Measurements from ENCODE around the gene NOL12. TPM values are rescaled to one million over a fixed set of nuclear protein-coding genes. Genes with fewer than 3 reads are reported as not detected.
A peak's percentile ranks its signal among the peaks of the same experiment; 100 is the strongest.

The NOL12 gene
- total RNA-seq, 1 experiment from 2014 or later: 70.5 TPM

DNA sequence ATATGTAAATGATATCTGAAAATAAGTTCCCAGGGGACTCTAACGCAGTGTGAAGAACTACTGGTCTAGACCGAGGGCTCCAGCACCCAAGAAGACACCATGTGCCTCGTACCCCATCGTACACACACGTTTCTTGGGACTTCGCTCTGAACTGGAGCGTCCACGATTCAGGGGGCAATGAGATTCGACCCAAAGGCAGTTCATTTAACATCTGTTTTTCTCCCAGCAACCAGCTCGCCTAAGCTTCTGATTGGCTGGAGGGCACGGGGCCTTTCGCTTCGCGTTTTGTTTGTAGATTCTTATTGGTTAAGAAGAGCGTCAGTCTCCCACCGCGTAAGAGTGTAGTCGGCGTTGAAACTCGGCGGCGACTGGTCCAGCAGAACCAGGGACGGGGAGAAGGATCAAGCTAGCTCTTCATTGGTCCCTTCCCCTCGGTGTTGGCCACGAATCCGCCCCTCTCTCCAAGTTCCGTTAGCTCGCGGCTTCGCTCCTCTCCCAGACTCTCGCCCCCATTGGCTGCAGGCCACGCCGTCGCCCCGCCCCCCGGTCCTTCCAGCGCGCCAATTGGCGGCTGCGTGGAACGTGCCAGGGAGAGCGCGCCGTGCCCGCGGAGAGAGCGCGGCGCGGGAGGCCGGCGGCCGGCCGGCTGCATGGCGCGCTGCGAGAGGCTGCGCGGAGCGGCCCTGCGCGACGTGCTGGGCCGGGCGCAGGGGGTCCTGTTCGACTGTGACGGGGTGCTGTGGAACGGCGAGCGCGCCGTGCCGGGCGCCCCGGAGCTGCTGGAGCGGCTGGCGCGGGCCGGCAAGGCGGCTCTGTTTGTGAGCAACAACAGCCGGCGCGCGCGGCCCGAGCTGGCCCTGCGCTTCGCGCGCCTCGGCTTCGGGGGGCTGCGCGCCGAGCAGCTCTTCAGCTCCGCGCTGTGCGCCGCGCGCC lies 27.7 kb upstream of the NOL12 start, which contains the start of gene PDXP:
PDXP (plus strand) TSS at position 591 of the 933 bp plus-strand sequence; CDS start at position 651, 60 bp downstream.
- in situ Hi-C loops (cut with HindIII; ENCODE audit: low pct_unique_long_range_greater_than_20kb, low sequenced_read_pairs): no loop called here
- DNase-seq (ENCODE audit: low read depth): peak; percentile 100

DNA sequence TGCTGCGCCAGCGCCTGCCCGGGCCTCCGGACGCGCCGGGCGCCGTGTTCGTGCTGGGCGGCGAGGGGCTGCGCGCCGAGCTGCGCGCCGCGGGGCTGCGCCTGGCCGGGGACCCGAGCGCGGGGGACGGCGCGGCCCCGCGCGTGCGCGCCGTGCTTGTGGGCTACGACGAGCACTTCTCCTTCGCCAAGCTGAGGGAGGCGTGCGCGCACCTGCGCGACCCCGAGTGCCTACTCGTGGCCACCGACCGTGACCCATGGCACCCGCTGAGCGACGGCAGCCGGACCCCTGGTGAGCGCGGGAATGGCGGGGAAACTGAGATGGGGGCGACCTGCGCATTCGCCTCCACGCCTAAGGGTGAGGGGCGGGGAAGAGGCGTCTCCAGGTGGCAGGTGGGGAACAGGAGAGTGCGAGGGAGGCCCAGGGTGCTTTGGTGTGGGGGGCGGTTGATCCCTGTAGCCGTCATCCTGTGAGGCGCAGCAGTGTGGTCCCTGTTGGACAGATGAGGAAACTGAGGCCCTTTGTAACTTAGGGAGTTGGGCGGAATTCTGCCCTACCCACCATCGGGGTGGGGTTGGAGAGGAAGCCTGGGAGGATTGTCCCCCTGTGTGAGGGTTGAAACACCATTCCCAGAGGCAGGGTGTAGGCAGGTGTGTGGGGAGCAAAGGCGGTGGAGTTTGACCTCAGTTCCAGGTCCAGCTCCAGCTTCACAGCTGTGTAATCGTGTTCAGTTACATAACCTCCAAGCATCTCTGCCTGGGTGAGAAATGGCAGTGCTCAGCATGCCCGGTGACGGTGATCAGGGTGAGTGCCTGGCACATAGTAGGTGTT lies 26.9 kb upstream of the NOL12 start:
- in situ Hi-C loops (cut with HindIII; ENCODE audit: low pct_unique_long_range_greater_than_20kb, low sequenced_read_pairs): no loop called here
- DNase-seq (ENCODE audit: low read depth): no peak

DNA sequence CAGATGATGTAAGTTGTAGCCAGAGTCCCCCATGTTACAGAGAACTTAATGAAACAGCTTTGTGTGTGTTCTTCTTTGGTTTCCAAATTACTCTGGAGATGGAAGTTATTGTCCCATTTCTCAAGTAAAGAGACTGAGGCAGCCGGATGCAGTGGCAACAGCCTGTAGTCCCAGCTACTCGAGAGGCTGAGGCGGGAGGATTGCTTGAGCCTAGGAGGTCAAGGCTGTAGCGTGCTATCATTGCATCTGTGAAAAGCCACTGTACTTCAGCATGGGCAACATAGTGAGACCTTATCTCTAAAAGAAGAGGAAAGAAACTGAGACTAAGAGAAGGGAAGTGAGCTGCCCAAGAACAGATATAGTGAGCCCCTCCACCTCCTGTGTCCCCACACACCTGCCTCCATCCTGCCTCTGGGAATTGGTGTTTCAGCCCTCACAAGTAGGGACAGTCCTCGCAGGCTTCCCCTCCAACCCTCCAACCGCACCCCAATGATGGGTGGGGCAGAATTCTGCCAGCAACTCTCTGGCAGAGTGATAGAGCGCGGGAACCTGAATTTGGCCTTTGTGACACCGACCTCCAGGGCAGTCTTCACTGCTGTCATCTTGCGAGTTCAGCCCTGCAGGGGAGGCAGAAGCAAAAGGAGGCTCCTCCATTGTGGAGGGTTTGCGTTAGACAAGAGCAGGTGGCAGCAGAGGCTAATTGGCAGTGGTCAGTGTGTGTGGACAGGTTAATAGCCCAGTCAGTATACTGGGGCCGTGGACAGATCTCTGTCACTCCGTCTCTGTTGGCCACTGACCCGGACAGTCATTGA lies 26.0 kb upstream of the NOL12 start:
- no peak for DNase-seq (ENCODE audit: low read depth)
- in situ Hi-C loops (cut with HindIII; ENCODE audit: low pct_unique_long_range_greater_than_20kb, low sequenced_read_pairs): no loop called here

DNA sequence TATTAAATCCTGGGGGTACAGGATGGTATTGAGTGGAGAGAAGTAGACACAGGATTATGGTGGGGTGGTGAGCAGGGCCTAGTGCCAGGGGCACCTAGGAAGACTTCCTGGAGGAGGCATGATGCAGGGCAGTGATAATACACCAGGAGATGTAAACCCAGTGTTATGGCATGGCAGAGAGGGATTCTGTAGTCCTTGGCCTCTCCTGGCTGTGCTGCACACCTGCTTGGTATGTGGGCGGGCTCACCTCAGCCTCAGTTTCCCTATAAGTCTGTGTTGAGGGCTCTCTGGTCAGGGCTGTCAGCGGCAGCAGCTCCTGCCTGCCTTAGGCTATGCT lies 25.5 kb upstream of the NOL12 start:
- in situ Hi-C loops (cut with HindIII; ENCODE audit: low pct_unique_long_range_greater_than_20kb, low sequenced_read_pairs): no loop called here
- DNase-seq (ENCODE audit: low read depth): no peak

DNA sequence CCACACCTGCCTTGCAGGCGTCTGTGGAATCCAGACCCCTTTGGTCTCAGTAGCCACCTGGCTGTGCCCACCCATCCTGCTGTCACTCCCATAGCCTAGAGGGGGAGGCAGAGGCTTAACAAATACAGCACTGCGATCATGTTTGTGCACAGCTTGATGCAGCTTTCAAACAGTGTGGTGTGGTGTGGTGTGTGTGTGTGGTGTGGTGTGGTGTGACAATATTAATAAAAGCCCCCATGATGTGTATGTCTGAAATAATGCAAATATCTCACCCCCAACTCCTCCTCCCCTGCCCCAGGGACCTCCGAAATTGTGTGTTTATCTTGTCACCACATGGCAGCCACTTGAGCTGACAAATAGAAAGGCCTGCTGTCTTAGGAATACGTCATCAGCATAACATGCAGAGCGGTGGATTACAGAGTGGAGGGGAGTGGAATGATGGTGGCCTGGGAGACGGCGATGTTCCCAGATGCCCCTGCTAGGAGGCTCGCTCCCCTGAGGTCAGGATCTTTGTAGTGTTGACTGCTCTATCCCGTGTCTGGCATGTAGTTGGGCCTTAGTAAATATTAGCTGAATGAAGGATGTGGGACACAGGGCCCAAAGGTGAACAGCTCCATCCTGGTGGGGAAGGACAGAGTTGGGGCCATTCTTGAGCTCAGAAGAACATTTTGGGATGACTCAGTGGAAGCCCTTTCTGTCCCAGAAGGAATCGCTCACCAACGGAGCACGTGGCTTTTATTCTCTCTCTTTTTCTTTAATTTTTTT lies 24.8 kb upstream of the NOL12 start:
- peak; percentile 71 for DNase-seq (ENCODE audit: low read depth)
- in situ Hi-C loops (cut with HindIII; ENCODE audit: low pct_unique_long_range_greater_than_20kb, low sequenced_read_pairs): no loop called here

DNA sequence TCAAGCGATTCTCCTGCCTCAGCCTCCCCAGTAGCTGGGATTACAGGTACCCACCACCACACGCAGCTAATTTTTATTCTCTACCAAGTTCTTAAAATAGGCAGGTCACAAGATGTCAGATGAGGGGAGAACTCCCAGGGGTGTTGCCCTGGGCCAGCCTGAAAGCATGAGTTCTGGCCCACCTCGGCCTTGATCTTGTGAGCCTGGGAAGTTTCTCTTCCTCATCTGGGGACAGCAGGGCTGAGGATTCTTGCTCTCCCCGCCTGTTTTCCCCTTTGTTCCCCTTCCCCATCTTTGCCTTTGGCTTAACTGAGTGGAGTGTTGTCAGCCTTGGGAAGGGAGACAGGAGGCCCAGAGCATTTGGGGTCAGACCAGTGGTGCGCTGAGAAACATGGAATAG lies 24.1 kb upstream of the NOL12 start:
- in situ Hi-C loops (cut with HindIII; ENCODE audit: low pct_unique_long_range_greater_than_20kb, low sequenced_read_pairs): no loop called here
- DNase-seq (ENCODE audit: low read depth): no peak

DNA sequence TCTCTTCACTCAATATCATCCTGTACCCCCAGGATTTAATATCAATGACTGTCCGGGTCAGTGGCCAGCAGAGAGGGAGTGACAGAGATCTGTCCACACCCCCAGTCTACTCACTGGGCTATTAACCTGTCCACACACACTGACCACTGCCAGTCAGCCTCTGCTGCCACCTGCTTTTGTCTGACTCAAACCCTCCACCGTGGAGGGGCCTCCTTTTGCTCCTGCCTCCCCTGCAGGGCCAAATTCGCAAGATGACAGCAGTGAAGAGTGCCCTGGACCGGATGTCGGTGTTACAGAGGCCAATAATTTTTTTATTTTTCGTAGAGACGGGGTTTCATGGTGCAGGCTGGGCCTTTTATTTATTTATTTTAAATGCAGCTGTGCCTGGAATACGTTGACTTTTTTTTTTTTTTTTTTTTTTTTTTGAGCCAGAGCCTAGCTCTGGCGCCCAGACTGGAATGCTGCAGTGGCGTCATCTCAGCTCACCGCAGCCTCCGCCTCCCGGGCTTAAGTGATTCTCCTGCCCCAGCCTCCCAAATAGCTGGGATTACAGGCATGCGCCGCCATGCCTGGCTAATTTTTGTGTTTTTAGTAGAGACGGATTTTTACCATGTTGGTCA lies 22.5 kb upstream of the NOL12 start:
- DNase-seq (ENCODE audit: low read depth): no peak
- in situ Hi-C loops (cut with HindIII; ENCODE audit: low pct_unique_long_range_greater_than_20kb, low sequenced_read_pairs): no loop called here

DNA sequence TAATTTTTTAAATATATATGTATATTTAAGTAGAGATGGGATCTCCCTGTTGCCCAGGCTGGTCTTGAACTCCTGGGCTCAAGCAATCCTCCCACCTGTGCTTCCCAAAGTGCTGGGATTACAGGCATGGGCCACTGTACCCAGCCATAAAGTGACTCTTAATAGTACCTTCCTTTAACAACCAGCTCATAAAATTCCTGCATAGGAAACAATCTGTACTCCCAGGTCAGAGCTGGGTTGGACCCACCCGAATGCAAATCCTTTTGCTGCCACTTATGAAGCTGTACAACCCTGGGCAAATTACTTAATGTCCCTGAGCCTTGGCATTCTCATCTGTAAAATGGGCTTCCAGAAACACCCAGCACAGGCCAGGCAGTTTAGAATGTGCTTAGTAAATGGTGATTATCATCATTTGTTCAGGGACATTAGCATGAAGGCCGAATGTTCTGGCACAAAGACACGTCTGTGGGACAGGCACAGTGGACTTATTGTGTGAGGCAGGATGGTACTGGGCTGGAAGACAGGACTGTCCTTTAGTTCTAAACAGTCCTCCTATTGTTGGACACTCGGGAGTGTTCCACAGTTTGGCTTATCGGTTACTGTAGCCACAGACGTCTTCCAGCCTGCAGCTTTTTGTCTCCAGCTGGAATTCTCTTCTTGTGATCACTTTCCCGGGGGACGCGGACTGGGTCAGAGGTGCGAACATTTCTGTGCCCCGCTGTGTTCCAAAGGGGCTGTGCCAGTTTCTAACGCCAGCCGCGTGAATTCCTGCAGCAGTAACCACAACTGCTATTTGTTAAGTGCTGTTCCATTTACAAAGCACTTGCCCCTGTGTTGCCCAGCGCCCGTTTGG lies 21.7 kb upstream of the NOL12 start:
- in situ Hi-C loops (cut with HindIII; ENCODE audit: low pct_unique_long_range_greater_than_20kb, low sequenced_read_pairs): no loop called here
- DNase-seq (ENCODE audit: low read depth): no peak

DNA sequence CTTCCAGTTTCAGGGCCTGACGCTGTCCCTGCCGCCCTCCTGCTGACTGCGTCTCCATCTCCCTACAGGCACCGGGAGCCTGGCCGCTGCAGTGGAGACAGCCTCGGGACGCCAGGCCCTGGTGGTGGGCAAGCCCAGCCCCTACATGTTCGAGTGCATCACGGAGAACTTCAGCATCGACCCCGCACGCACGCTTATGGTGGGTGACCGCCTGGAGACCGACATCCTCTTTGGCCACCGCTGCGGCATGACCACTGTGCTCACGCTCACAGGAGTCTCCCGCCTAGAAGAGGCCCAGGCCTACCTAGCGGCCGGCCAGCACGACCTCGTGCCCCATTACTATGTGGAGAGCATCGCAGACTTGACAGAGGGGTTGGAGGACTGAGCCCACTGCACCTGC lies 20.7 kb upstream of the NOL12 start:
- DNase-seq (ENCODE audit: low read depth): no peak
- in situ Hi-C loops (cut with HindIII; ENCODE audit: low pct_unique_long_range_greater_than_20kb, low sequenced_read_pairs): no loop called here

DNA sequence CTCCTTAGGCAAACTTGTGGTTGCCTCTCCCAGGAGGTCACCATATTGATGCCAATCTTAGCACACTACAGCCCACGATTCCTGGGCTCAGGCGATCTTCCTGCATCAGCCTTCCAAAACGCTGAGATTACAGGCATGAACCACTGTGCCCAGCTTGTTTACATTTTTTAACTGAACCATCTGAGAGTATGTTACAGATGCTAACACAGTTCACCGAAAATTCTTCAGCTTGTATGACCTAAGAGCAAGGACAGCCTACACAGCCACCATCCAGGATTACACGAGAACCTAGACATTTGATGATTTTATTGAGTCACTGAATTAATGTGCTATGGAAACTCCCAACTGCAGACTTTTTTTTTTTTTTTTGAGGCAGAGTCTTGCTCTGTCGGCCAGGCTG lies 16.6 kb upstream of the NOL12 start:
- in situ Hi-C loops (cut with HindIII; ENCODE audit: low pct_unique_long_range_greater_than_20kb, low sequenced_read_pairs): no loop called here
- peak; percentile 95 for DNase-seq (ENCODE audit: low read depth)

DNA sequence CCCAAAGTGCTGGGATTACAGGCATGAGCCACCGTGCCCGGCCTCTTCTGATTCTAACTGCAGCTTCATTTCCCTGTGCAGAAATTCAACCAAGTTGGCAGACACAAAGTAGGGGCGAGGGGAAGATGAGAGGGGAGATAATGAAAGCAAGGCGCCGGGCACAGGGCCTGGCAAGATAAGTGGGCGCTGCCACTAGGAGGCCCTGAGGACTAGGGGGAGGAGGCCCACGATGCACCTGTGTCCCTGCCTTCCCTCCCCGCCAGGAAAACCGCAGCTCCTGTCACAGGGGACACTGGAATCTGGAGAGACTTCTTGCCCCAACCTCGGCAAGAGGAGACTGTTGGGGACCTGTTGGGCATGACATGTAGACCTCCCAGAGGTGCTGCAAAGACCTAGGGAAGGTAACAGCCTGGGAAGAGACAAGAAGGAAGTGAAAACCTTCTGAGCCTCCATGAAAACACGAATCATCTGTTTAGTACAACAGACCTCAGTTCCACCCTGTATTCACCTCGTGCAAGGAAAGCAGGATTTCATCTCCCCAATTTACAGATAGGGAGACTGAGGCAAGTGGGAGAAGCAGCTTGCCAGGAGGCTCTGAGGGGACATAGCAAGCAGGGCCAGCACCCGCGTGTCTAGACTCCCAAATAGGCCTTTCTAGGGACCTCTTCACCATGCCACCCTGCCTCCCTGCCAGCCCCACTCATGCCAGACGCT lies 13.8 kb upstream of the NOL12 start:
- DNase-seq (ENCODE audit: low read depth): no peak
- in situ Hi-C loops (cut with HindIII; ENCODE audit: low pct_unique_long_range_greater_than_20kb, low sequenced_read_pairs): no loop called here

DNA sequence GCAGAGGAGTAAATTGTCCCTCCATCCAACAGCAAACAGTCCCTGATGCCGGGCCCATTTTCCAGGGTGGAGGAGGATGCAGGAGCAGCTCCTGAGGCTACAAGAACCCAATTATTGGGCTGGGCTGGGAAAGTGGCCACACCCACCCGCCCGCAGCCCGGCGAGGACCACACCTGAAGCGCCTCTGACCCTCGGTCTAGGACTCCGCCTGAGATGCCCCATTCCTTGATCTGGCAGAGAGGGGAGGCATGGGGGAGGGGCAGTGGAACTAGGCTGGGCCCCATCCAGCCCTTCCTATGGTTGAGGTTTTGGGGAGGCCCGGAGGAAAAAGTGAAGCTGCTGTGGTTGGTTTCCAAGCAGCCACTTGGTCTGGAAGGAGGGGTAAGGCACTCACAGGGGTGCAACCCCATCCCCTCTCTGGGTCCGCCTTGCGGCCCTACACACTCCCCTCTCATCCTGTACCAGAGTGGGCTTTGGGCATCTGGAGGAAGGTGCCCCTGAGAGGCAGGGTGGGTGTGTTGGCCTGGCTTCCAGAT lies 13.2 kb upstream of the NOL12 start:
- in situ Hi-C loops (cut with HindIII; ENCODE audit: low pct_unique_long_range_greater_than_20kb, low sequenced_read_pairs): no loop called here
- DNase-seq (ENCODE audit: low read depth): no peak

DNA sequence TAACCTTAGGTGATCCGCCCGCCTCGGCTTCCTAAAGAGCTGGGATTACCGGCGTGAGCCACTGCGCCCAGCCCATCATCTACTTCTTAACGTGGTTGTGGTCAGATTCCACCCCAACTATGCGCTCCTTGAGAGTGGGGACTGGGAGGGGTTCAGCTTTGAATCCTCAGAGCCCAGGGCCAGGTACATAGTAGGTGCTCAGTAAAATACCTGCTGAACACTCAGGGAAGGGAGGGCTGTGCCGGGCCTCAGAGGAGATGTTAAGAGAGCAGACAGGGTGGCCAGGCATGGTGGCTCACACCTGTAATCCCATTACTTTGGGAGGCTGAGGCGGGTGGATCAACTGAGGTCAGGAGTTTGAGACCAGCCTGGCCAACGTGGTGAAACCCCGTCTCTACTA lies 11.9 kb upstream of the NOL12 start:
- in situ Hi-C loops (cut with HindIII; ENCODE audit: low pct_unique_long_range_greater_than_20kb, low sequenced_read_pairs): no loop called here

DNA sequence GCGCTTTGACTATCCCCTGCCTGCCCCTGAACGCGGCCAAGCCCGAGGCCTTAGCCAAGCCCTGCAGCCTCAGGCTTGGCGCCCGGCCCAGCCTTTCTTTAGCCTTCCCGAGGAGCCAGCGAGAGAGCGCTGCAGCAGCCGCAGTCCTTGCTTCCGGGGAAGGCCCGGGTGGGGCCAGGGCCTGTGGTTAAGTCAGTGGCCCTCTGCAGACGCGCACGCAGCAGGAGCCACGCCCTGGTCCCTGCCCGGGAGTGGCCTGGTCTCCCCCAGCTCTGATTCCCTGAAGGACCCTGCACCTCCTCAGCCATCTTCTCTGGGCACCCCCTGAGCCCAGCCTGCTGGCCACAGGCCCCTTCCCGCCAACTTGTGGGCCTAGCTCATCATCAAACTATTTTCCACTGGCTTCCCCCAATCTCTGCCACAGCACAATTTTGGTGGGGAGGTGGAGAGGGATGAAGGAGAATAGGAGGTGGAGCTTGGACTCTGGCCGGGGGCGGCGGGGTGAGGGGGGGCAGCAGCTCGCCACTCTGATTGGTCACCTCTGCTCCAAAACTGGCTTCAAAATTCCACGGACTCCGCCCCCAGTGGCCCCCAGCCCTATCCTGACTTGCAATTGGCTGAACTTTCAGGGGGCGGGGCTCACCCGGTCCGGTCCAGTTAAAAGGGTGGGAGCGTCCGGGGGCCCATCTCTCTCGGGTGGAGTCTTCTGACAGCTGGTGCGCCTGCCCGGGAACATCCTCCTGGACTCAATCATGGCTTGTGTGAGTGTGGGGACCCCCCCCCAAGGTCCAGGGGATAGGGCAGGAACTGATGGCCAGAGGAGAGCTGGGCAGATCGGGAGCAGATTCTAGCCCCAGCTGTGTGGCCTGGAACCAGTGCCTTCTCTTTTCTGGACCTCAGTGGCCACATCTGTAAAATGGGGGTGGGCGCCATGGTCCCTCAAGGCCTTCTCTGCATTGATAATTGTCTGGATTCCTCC lies 10.9 kb upstream of the NOL12 start, which contains the start of gene LGALS1:
LGALS1 (plus strand) TSS at position 686 of the 979 bp plus-strand sequence; CDS start at position 753, 67 bp downstream.
- DNase-seq (ENCODE audit: low read depth): peak; percentile 99
- in situ Hi-C loops (cut with HindIII; ENCODE audit: low pct_unique_long_range_greater_than_20kb, low sequenced_read_pairs): no loop called here

More for the DNA sequence above, 11.9 kb upstream of the NOL12 start:
- DNase-seq (ENCODE audit: low read depth): no peak

Data from Caki2 (cell line).